GM12878 (cell line): ENCODE measurements around the gene PXMP4.

Source experiments
- CHD1 ChIP-seq: IDR thresholded peaks from 2 replicates; pipeline ENCODE4 v1.6.1; 2012; ENCODE audit warnings: low read depth, low read length, improper control_type of control experiment
- EP300 ChIP-seq, 2 experiments: fragments of 150-350 bp in 1 of 2; IDR thresholded peaks; 2 replicates each; pipeline ENCODE4 v1.6.1; 2011 to 2012; ENCODE audit warnings: low read depth in 2 of 2, low read length in 2 of 2, borderline replicate concordance in 1 of 2, improper control_type of control experiment in 1 of 2, inconsistent platforms in 1 of 2; ENCODE audit not compliant: control insufficient read depth in 1 of 2
- TF ChIP-seq, protein P1 (sequence below), 3 experiments: IDR thresholded peaks in 2 of 3; conservative IDR thresholded peaks in 1 of 3; 2 replicates each; pipeline ENCODE4 v1.5.1; 2011; ENCODE audit warnings: low read depth in 3 of 3, low read length in 3 of 3, mild to moderate bottlenecking in 3 of 3, control low read depth in 2 of 3, moderate library complexity in 2 of 3, inconsistent platforms in 1 of 3, mixed read lengths in 1 of 3; ENCODE audit not compliant: control insufficient read depth in 2 of 3, insufficient read depth in 1 of 3; ENCODE audit errors: extremely low read depth in 1 of 3

DNA sequence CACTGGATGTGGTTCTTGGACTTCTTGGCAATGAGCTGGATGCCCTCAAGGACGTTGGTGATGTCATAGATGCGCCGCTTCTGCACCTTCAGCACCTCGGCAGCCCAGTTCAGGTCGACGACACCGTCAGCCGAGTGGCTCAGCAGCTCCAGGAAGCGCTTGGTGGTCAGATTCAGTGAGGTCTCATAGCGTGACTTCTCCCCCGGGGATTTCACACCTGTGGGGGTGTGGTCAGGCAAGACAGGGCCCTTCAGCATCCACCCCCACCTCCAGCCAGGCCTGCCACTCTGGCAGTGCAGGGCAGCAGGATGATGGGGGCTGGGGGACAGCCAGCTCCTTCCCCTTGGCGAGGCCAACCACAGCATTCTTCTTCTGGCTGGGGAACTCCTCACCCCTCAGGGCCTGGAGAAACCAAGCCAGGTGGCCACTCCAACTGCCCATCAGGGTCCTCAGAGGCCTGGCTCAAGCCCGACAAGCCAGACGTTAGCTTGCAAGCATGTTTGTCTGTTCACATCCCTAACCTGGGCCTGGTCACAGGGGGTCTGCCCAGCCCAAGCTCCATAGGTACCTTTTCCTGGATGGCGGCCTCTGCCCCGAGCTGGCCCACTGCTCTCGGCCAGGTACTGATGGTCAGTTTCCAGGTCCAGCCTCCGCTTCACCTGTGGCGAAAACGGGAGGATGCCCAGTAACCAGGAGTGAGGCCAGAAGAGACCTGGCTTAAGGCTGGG lies 40.2 kb downstream of the PXMP4 start:
- TF ChIP-seq, protein P1, sequence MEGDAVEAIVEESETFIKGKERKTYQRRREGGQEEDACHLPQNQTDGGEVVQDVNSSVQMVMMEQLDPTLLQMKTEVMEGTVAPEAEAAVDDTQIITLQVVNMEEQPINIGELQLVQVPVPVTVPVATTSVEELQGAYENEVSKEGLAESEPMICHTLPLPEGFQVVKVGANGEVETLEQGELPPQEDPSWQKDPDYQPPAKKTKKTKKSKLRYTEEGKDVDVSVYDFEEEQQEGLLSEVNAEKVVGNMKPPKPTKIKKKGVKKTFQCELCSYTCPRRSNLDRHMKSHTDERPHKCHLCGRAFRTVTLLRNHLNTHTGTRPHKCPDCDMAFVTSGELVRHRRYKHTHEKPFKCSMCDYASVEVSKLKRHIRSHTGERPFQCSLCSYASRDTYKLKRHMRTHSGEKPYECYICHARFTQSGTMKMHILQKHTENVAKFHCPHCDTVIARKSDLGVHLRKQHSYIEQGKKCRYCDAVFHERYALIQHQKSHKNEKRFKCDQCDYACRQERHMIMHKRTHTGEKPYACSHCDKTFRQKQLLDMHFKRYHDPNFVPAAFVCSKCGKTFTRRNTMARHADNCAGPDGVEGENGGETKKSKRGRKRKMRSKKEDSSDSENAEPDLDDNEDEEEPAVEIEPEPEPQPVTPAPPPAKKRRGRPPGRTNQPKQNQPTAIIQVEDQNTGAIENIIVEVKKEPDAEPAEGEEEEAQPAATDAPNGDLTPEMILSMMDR (IDR thresholded peaks at IDR 0.05 in 2 of 3, conservative IDR thresholded peaks at IDR 0.05 in 1 of 3; ENCODE audit: control insufficient read depth in 2 of 3, extremely low read depth in 1 of 3, insufficient read depth in 1 of 3, low read depth in 3 of 3, low read length in 3 of 3), result no peak
- TF ChIP-seq CHD1 (no peak), EP300 (IDR thresholded peaks at IDR 0.05; ENCODE audit: borderline replicate concordance in 1 of 2, control insufficient read depth in 1 of 2, low read depth in 2 of 2, low read length in 2 of 2) (no peak)
